B cell (primary cell): ENCODE results near the gene BATF3.

Experiments used
- EZH2 ChIP-seq: IDR thresholded peaks from 2 replicates; pipeline ENCODE4 v1.6.1; 2012; ENCODE audit warnings: borderline replicate concordance, low read depth, mild to moderate bottlenecking, moderate library complexity, low read length; ENCODE audit not compliant: insufficient read depth, poor library complexity, severe bottlenecking
- TF ChIP-seq, protein P1 (sequence below): fragments of 200-600 bp; IDR thresholded peaks from one replicate; pipeline ENCODE4 v1.8.0; 2022; ENCODE audit warnings: antibody characterized with exemption, mild to moderate bottlenecking

DNA sequence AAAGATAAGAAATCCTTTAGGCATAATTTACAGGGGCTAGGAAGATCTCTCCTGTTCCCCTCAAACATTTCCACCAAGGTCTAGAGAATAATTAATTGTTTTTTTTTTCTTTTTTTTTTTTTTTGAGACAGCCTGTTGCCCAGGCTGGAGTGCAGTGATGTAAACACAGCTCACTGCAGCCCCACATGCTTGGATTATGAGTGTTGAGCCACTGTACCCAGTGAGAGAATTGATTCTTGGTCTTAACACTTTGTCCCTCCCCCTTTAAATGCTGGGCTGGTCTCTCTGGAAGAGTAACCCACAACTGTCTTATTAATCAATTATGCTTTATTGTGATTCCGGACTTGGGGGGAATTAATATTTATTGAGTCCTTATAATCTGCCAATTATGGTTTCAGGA is 57.7 kb downstream of the BATF3 start:
- TF ChIP-seq, protein P1, sequence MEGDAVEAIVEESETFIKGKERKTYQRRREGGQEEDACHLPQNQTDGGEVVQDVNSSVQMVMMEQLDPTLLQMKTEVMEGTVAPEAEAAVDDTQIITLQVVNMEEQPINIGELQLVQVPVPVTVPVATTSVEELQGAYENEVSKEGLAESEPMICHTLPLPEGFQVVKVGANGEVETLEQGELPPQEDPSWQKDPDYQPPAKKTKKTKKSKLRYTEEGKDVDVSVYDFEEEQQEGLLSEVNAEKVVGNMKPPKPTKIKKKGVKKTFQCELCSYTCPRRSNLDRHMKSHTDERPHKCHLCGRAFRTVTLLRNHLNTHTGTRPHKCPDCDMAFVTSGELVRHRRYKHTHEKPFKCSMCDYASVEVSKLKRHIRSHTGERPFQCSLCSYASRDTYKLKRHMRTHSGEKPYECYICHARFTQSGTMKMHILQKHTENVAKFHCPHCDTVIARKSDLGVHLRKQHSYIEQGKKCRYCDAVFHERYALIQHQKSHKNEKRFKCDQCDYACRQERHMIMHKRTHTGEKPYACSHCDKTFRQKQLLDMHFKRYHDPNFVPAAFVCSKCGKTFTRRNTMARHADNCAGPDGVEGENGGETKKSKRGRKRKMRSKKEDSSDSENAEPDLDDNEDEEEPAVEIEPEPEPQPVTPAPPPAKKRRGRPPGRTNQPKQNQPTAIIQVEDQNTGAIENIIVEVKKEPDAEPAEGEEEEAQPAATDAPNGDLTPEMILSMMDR = no peak
- no peak for TF ChIP-seq EZH2
